A172 (cell line): ENCODE data around the gene NOS1AP. TPM values are rescaled to one million over a fixed set of nuclear protein-coding genes. Genes with fewer than 3 reads are reported as not detected.
"Not testable (repeated sequence)": the region's sequence is repeated elsewhere in the genome, so short reads cannot be mapped to it uniquely, and the experiment has no call there.

ENCODE experiments used
- DNase-seq: peaks from one replicate; pipeline ENCODE4 v3.0.0-alpha.2; 2015; ENCODE audit warnings: low spot score
- total RNA-seq: library from RNA; depleted of rRNA; stranded (reverse); fragments of >200 nt; shearing (Covaris generic); gene quantifications from 2 replicates; pipeline ENCODE4 v1.2.3, GENCODE V29; 2014; rRNA removed

The NOS1AP gene
- total RNA-seq, 1 experiment from 2014 or later = 2.4 TPM

- DNase-seq = no peak
These were observed 331.4 kb downstream of the NOS1AP start for GRCh38 chr1:162400790-162401355.

- no peak for DNase-seq
These were observed 335.2 kb downstream of the NOS1AP start for GRCh38 chr1:162404550-162405160.

GRCh38 chr1:162405800-162406199, 336.3 kb downstream of the NOS1AP start:
- no peak for DNase-seq

GRCh38 chr1:162406811-162407210, 337.3 kb downstream of the NOS1AP start:
- no peak for DNase-seq

- no peak for DNase-seq
These were observed 338.0 kb downstream of the NOS1AP start for GRCh38 chr1:162407539-162407938.

- DNase-seq = peak; percentile 95
These were observed 342.5 kb downstream of the NOS1AP start, which contains the start of gene SH2D1B for GRCh38 chr1:162412002-162412401. SH2D1B (minus strand) TSS chr1:162412136; CDS start chr1:162412016, 120 bp downstream.

GRCh38 chr1:162416215-162416614, 346.7 kb downstream of the NOS1AP start:
- DNase-seq = no peak

GRCh38 chr1:162416909-162417308, 347.4 kb downstream of the NOS1AP start:
- DNase-seq = no peak

- DNase-seq = no peak
These were observed 348.2 kb downstream of the NOS1AP start for GRCh38 chr1:162417650-162418049.

- not testable (repeated sequence) for DNase-seq
These were observed 349.1 kb downstream of the NOS1AP start for GRCh38 chr1:162418584-162418983.

- peak; percentile 27 for DNase-seq
These were observed 350.0 kb downstream of the NOS1AP start for GRCh38 chr1:162419450-162419931.

Other genes starting within 250 kb of the NOS1AP start
- gene OLFML2B, start 45.8 kb upstream of the NOS1AP start, total RNA-seq = 1.9 and 2.3 TPM in 2 replicates